ENCODE measurements around the gene HOXA2. TPM values are rescaled to one million over a fixed set of nuclear protein-coding genes. Genes with fewer than 3 reads are reported as not detected.

The HOXA2 gene
- total RNA-seq, 2 donors from 2014 or later, result not detected

DNA sequence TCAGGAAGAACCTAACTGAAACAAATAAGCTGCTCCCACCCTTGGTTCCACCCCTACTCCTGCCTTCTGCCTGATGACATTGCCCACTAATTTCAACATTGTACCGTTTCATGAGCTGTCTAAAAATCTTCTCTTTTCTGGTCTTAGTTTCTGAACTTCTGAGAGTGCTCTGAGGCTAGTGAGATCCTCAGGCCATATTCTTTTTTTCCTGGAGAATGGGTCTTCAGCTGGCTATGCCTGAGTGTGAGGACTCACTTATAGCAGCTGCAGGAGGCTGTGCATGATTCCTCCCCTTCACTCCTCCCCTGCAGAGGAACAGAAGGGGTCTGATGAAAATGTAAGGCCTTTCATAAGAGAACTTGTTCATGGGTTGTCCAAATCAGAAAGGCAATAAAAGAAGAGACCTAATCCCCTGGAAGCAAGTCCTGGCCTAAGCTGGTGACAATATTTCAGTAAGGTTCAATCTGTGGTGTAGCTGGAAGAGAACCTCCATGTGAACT is 17.0 kb upstream of the HOXA2 start:
- Mint-ChIP-seq H3K9me3 (no peaks in the 10 kb centered on the region), H3K27ac (no peak overlapping the region), H3K4me1 (peaks cover 4% of the 10 kb centered on the region), H3K27me3 (ENCODE audit: insufficient read depth) (peaks cover 99% of the 10 kb centered on the region), H3K36me3 (ENCODE audit: low read depth) (no peaks in the 10 kb centered on the region), H3K4me3 (no peak overlapping the region)
- no peaks in the 10 kb centered on the region for H3K36me3 ChIP-seq (ENCODE audit: control insufficient read depth, insufficient read depth, low read length)
- H3K9ac ChIP-seq (ENCODE audit: extremely low read depth, low read length, poor library complexity, severe bottlenecking), result no peak overlapping the region
- no peak overlapping the region for H3K27ac ChIP-seq (ENCODE audit: low read depth, low read length)
- no peaks in the 10 kb centered on the region for H3K4me1 ChIP-seq (ENCODE audit: control insufficient read depth, insufficient read depth, low read length)
- H3K27me3 ChIP-seq (ENCODE audit: control insufficient read depth, insufficient read depth, low read length, poor library complexity, severe bottlenecking), result peaks cover 100% of the 10 kb centered on the region
- 49% methylated on average over 1 of the region's 1 CpG; no CpG with 5 or more reads in 1 of the 2 experiments for WGBS, 2 experiments (ENCODE audit: insufficient coverage in 1 of 2, insufficient read length in 1 of 2)
- H3K9me3 ChIP-seq (ENCODE audit: control insufficient read depth, low read length), result peaks cover 1% of the 10 kb centered on the region
- DNase-seq, result no peak
- no peak overlapping the region for H3K4me3 ChIP-seq (ENCODE audit: low read length)
- TF ChIP-seq, protein P1, sequence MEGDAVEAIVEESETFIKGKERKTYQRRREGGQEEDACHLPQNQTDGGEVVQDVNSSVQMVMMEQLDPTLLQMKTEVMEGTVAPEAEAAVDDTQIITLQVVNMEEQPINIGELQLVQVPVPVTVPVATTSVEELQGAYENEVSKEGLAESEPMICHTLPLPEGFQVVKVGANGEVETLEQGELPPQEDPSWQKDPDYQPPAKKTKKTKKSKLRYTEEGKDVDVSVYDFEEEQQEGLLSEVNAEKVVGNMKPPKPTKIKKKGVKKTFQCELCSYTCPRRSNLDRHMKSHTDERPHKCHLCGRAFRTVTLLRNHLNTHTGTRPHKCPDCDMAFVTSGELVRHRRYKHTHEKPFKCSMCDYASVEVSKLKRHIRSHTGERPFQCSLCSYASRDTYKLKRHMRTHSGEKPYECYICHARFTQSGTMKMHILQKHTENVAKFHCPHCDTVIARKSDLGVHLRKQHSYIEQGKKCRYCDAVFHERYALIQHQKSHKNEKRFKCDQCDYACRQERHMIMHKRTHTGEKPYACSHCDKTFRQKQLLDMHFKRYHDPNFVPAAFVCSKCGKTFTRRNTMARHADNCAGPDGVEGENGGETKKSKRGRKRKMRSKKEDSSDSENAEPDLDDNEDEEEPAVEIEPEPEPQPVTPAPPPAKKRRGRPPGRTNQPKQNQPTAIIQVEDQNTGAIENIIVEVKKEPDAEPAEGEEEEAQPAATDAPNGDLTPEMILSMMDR (conservative IDR thresholded peaks at IDR 0.05), result no peak

DNA sequence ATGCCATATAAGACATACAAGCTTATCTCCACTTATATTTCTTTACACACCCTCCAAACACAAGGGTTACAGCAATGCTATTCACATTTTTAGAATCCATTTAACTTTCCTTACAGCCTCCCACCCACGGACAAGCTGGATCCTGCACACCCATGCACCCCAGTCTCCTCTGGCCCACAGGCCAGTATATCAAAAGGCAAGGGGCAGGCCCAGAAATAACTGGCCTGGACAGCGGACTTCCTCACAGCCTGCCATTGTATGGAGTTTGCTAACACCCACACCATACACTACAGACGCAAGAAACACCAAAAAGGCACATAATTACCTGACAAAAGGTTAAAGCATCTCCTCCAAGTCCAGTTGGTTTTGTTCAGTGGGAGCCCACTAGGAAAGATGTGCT is 16.1 kb upstream of the HOXA2 start:
- no peak overlapping the region for H3K4me3 ChIP-seq (ENCODE audit: low read length)
- no peaks in the 10 kb centered on the region for H3K36me3 ChIP-seq (ENCODE audit: control insufficient read depth, insufficient read depth, low read length)
- WGBS, 2 experiments (ENCODE audit: insufficient coverage in 1 of 2, insufficient read length in 1 of 2), result 13% methylated on average over 1 to 3 of the region's 3 CpGs
- no peaks in the 10 kb centered on the region for H3K4me1 ChIP-seq (ENCODE audit: control insufficient read depth, insufficient read depth, low read length)
- peaks cover 97% of the 10 kb centered on the region for H3K27me3 ChIP-seq (ENCODE audit: control insufficient read depth, insufficient read depth, low read length, poor library complexity, severe bottlenecking)
- Mint-ChIP-seq H3K27ac (no peak overlapping the region), H3K36me3 (ENCODE audit: low read depth) (no peaks in the 10 kb centered on the region), H3K4me1 (peaks cover 4% of the 10 kb centered on the region), H3K27me3 (ENCODE audit: insufficient read depth) (peaks cover 96% of the 10 kb centered on the region), H3K9me3 (no peaks in the 10 kb centered on the region), H3K4me3 (no peak overlapping the region)
- no peak for DNase-seq
- H3K27ac ChIP-seq (ENCODE audit: low read depth, low read length), result no peak overlapping the region
- TF ChIP-seq, protein P1 (conservative IDR thresholded peaks at IDR 0.05), result no peak
- no peaks in the 10 kb centered on the region for H3K9me3 ChIP-seq (ENCODE audit: control insufficient read depth, low read length)
- no peak overlapping the region for H3K9ac ChIP-seq (ENCODE audit: extremely low read depth, low read length, poor library complexity, severe bottlenecking)

DNA sequence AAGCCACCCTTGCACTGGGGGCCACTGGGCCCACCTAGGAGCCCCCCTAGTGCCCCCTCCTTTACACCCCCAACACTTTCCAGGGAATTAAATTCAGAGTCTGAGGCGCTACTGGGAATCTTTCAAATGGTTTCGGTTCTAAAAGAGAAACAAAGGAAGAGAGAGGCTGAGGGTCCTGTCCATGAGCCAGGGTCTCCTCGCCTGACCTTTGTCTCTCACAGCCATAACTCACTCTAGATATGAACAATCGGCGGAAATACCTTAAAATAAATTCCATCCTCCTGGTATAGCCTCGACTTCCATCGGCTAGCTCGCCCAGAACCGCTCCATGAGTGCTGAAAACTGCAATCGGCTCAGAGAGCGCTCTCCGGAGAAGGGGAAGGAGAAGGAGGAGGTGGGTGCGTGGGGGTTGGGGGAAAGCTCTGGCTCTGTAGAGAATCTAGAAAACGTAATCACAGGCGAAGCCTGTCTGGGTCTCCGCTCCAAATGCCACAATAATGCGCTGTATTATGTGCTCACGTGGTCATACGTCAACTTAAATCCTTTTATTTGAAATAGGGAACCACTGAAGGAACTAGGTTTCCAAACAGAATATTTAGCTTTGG is 15.5 kb upstream of the HOXA2 start:
- Histone ChIP-seq H3K4me3 (ENCODE audit: low read length) (no peak overlapping the region), H3K27ac (ENCODE audit: low read depth, low read length) (no peak overlapping the region), H3K4me1 (ENCODE audit: control insufficient read depth, insufficient read depth, low read length) (no peaks in the 10 kb centered on the region), H3K9ac (ENCODE audit: extremely low read depth, low read length, poor library complexity, severe bottlenecking) (no peak overlapping the region), H3K27me3 (ENCODE audit: control insufficient read depth, insufficient read depth, low read length, poor library complexity, severe bottlenecking) (peaks cover 97% of the 10 kb centered on the region), H3K36me3 (ENCODE audit: control insufficient read depth, insufficient read depth, low read length) (no peaks in the 10 kb centered on the region), H3K9me3 (ENCODE audit: control insufficient read depth, low read length) (no peaks in the 10 kb centered on the region)
- DNase-seq, result no peak
- H3K4me1 Mint-ChIP-seq, result peaks cover 4% of the 10 kb centered on the region
- no peak overlapping the region for H3K27ac Mint-ChIP-seq
- WGBS, 2 experiments (ENCODE audit: insufficient coverage in 1 of 2, insufficient read length in 1 of 2), result 9 to 13% methylated on average over 5 to 19 of the region's 19 CpGs
- H3K27me3 Mint-ChIP-seq (ENCODE audit: insufficient read depth), result peaks cover 95% of the 10 kb centered on the region
- no peaks in the 10 kb centered on the region for H3K9me3 Mint-ChIP-seq
- TF ChIP-seq, protein P1 (conservative IDR thresholded peaks at IDR 0.05), result no peak
- H3K4me3 Mint-ChIP-seq, result no peak overlapping the region
- no peaks in the 10 kb centered on the region for H3K36me3 Mint-ChIP-seq (ENCODE audit: low read depth)
